GM19193 (cell line): Measurements from ENCODE around the gene NPVF.

Experiments
- POLR2A ChIP-seq: IDR thresholded peaks from 4 replicates; pipeline ENCODE4 v1.6.1; 2011; ENCODE audit not compliant: insufficient read depth, insufficient read length; ENCODE audit errors: extremely low read depth

Gene NPVF

DNA sequence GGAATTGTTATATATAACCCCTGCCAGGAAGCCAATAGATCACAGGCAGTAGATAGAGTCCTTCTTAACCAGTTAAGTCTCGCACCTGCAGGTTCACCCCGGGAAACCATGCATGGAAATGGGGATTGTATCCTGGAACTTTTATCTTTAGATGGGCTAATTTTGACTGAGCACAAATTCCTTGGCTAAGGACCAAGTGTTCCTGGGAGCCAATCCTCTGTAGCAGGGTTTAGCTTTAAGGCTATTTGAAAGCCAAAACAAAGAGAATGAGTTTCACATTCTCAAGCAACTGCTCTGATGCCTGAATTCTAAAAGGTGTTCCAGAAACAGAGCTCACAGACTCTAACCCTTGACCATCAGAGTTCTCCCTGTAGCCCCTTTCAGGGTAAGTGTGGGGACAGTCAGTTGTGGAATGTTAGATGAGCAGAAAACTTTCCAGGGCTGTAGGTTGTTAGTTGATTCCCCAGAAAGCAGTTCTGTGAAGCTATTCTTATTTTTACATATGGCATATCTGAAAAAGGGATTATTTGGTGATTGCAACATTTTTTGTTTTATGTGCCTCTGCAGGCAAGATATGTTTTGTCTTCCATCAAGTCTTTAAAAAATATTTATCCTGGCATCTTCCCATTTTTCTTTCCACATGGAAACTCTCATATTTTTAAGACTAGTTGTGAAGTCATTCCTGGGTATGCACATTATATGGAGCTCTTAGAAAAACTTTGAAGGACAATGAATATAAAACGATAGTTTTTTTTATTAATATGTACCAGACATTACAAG, 16.2 kb upstream of the NPVF start:
- no peak for TF ChIP-seq POLR2A

DNA sequence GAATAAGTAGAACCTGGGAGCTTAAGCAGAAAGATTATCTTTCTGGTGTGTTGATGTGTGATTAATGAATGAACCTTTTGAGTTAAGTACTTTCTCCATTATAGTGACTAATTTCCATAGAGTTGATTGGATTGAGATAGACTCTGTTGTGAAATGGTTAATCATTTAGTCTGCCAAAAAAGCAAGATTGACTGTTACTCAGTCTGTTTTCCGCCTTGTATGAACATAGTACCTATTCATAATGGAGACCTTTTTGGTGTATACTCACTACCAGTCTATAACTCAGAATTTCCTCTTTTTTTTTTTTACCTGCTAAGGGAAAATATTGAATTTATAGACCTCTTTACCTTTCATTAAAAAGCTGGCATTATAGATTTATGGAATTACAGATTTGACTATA, 14.4 kb upstream of the NPVF start:
- no peak for TF ChIP-seq POLR2A

- TF ChIP-seq POLR2A: no peak
These were observed 12.6 kb upstream of the NPVF start for GRCh38 chr7:25240896-25241295.

GRCh38 chr7:25240340-25240739, 12.1 kb upstream of the NPVF start:
- TF ChIP-seq POLR2A: no peak

GRCh38 chr7:25239888-25240287, 11.6 kb upstream of the NPVF start:
- no peak for TF ChIP-seq POLR2A

DNA sequence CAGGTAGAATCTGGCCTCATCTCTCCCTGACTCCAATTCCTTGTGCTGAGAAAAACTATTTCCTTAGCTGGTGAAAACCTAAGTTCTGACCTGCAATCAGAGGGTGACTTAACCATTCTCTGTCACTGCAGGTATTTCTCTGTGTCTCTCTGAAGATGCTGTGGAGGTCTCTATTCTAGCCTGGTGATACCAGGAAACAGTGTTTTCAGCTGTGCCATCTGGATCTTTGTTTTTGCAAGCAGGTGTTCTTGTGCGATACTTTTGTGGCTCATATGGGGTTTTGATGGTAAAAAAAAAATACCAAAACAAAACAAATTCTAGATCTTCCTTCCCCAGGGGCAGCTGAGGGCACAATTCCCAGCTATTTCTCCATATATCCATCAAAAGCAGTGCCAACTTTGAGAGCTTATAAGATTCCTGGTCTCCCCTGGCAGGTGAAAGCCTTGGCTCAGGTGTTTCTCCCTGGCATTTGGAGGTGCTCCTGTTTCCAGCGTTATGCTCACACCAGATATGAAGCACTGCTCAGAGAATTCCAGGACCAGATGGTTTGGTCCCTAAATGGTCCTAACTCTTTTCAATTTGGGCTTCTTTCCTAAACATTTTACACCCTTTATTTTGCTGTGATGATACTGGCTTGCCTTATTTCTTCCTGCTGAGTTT, 9.9 kb upstream of the NPVF start:
- no peak for TF ChIP-seq POLR2A

- no peak for TF ChIP-seq POLR2A
These were observed 7.2 kb upstream of the NPVF start for GRCh38 chr7:25235471-25235870.

DNA sequence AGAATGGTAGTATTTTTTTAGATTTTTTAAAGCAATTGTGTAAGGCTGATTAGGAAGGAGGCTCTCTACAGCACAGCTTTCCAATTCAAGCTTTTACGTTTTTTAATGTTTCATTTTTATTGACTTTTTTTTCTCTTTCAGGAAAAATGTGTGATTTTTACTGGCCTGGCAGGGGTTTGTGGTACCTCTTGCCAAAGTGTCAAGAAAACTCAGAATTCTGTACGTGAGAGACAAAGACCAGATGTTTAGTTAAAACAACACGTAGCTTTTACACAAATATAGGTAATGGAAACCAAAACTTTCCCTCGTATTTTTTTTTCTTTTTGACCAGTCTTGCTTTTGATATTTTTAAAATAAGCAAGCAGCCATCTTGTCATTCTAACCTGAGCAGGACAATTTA, 6.0 kb upstream of the NPVF start:
- TF ChIP-seq POLR2A: no peak

DNA sequence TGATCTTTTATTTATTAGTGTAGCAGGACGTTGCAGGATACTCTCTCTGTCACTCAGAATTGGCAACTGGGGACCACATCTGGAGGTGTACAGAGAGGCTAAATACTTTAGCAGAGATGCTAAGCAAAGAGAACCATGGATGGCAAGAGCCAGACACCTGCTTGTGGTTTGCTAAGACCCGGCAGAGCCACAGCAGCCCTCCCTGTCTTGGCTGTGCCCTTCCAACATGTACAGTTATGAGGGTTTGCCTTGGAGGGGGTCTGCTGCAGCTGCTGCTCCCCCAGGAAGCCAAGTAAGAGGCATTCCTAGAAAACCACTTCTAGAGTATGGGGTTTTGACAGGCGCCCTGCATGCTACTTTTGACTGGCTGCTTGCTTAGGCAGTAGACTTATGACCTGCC, 5.1 kb downstream of the NPVF start:
- no peak for TF ChIP-seq POLR2A

DNA sequence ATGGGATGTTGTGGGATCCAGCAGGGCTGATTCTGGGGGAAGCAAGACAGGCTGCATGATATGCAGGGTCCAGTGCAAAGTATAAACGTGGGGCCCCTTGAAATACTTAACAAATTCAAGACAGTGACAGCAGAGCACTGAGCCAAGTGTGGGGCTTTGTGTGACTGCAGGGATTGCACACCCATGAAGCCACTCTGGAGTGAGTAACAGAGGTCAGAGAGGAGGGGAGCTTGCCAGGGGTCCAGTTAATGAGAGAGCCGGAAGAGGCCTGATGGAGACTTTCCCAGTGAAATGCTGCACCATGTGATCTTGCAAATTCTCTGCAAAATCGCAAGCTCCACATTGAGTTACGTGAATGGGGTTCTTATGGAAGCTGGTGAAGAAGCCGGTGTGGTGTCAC, 5.6 kb downstream of the NPVF start:
- TF ChIP-seq POLR2A: no peak

DNA sequence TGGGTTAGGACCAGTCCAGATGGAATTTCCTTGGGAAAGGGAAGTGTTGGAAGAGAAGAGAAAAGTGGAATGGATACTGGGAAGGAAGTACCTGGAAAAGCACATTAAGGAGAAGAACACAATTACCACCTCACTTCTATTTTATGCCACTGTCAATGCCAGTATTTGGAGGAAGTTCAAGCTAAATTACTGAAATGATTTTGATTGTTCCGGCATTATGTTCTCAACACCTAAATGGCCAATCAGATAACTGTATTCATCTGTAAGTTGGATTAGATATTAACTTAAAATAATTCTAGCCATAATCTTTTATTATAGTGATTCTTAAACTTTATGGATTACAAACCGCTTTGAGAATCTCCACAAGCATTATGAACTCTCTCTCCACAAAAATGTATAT, 7.3 kb downstream of the NPVF start:
- no peak for TF ChIP-seq POLR2A

DNA sequence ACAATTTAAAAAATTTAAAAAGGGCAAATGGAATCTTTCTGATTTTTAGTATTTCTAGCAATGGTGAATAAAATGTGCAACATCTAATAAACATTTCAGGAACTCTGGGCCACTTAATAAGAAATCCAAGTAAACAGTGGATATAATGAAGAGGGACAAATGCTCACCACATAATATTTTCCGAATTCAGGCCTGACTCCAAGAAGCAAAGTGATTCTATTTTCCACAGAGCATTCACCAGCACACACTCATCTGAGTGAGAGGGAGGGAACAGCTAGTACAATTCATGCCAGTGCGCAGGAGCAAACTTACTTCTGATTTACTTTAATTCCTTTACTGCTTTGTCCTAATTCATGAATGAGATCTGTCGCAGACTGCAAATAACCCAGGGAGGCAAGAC, 10.1 kb downstream of the NPVF start:
- no peak for TF ChIP-seq POLR2A

DNA sequence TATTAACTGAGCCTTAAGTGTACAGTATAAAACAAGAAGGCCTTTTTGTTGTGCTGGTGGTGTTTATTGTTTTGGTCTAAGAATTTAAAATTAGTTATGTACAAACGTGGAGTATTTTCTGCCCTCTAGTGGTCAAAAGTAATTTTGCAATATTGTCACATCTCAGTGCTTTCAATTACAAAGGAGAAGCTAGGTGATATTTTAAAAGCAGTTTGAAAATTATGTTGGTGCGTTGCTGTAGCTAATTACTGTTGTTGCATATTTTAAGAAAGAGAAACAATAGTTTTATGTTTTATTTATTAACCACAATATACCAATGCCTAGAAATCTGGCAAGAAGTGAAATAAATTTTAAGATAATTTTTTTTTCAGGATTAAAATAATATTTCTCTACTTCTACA, 11.4 kb downstream of the NPVF start:
- TF ChIP-seq POLR2A: no peak

DNA sequence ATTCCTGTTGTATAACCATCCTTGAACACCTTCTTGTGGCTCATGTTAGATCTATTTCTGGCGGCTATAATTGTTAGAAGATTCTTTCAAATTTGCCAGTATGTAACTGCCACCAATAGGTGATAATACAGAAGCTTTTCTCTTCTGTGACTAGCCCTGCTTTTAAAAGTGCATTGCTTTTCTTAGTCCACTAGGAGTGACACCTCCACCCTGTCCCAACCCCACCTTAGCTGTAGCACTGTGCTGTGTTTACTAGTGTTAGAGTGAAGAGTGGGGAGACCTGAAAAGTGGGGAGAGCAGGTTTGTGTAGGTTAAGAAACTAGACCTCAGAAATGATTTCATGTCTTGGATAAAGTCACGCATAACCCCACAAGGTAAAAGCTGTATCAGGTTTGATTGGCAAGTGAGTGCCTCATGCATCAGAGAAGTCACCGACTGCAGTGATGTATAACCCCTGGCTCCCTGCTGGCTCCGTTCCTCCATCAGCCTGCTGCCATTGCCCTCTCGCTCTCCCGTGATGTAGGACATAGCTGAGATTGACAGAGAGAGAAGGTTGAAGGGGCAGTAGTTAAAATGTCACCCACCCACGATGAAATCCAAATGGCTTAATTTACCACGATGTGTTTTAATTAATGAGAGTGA, 12.5 kb downstream of the NPVF start:
- TF ChIP-seq POLR2A: no peak

DNA sequence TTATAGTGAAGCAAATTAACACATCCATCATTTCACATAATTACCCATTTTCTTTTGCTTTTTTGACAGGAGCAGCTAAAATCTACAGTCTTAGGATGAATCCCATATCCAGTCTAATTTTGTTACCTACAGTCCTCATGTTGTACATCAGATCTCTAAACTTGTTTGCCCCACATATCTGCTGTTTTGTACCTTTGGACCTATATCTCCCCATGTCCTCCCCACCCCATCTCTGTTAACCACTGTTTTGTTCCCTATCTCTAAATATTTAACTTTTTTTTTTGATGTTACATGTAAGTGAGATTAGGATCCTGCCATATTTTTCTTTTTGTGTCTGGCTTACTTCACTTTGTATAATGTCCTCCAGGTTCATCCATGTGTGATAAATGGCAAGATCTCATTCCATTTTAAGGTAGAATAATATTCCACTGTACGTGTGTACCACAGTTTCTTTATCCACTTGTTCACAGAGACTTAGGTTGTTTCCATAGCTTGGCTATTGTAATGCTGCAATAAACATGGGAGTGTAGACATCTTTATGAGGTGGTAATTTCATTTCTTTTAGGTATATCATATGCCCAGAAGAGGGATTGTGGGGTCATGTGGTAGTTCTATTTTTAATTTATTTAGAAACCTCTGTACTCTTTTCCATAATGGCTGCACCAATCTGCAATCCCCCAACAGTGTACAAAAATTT, 19.6 kb downstream of the NPVF start:
- TF ChIP-seq POLR2A: no peak
